GM11168 (cell line): ENCODE results near the gene KIFC1.

Source experiments
- in situ Hi-C: fragments of 300-500 bp; cut with MboI; formaldehyde crosslinking; loops from one replicate; pipeline ENCODE4 v1.12.0; 2022; ENCODE audit warnings: low sequenced_read_pairs; ENCODE audit not compliant: unreplicated experiment

KIFC1 gene

DNA sequence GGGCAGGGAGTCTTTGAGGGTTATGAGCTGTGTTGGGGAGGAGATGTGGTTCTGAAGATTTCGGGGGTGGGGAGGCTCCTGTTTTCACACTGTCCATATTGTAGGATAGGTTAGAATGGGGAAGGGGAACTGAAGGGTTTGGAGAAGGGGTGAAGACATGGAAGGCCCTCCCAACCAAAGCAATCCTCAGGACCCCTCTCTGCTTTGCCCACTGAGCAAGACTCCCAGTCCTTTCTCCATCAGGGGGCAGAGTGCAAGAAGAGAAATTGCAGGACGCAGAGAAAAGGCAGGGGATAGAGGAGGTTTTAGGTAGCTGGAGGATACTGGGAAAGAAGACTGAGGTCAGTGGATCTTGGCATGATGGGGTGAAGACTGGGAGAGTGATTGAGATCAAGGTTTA is 32.2 kb downstream of the KIFC1 start:
- in situ Hi-C loops = no loop called here

- in situ Hi-C loops = no loop called here
Observed at GRCh38 chr6:33424855-33425667, 33.4 kb downstream of the KIFC1 start.

GRCh38 chr6:33425668-33426577 is 34.3 kb downstream of the KIFC1 start:
- in situ Hi-C loops = no loop called here

DNA sequence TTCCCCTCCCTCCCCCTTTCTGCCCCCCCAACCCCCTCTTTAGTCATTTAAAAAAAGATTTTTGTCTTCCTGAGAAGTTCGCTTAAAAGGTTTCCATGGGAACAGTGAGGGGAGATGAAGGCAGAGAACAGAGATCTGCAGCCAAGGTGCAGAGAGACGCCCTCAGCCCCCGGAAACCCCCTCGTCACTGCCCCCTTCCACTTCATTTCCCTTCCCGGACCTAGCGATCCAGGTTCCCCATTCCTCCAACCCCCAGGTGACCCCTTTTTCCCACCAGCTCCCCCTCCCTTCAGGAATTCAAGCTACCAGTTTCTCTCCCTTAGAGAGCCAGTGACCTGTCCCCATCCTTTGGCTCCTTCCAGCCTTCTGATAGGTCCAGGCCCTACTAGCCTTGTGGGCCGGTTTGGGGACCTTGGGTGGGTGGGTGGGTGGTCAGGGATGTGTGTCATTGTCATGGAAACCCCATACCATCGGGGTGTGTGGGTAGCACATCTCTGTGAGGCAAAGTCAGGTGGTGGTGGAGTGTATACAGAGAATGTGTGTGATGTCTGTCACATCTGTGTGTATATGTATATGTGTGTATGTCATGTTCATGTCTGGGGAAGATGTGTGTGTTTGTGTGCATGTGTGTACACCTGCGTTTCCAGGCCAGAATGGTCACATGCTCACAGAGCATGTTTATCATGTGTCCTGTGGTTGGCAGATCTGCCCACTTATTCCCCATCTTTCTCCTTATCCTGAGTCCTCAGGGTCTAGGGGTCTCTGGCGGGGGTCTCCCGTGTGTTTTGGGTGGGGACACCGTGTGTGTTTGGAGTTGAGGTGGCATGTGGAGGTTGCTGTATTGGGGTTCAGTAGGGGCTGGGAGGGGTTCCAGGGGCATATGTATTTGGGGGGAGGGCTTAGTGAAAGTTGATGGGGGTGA is 35.2 kb downstream of the KIFC1 start:
- in situ Hi-C loops = no loop called here

DNA sequence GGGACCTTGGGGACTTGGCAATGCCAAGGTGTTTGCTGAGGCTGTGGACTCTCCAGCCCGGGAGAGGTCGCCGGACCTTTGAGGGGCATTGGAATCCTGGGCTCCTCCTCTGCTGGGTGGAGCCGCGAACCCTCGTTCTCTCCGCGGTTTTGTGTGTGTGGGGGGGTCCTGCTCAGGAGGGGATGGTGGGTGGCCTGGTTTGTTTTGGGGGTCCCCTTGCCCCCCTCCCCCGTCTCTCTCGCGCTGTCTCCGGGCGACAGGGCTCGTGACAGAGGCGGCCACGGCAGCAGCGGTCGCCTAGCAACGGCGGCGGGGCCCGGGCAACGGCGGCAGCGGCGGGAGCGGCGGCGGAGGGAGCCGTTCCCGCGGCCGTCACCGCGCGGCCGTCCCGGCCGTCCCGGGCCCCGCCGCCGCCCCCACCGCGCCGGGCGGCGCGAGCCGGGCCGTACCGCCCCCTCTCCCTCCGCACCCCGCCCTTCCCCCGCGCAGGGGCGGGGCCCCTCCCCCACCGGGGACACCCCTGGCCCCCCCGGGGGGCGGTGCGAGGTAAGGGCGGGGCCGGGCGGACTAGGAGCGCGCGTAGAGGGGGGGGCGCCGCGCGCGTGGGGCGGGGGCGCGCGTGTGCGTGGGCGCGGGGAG is 36.1 kb downstream of the KIFC1 start:
- in situ Hi-C loops = no loop called here

DNA sequence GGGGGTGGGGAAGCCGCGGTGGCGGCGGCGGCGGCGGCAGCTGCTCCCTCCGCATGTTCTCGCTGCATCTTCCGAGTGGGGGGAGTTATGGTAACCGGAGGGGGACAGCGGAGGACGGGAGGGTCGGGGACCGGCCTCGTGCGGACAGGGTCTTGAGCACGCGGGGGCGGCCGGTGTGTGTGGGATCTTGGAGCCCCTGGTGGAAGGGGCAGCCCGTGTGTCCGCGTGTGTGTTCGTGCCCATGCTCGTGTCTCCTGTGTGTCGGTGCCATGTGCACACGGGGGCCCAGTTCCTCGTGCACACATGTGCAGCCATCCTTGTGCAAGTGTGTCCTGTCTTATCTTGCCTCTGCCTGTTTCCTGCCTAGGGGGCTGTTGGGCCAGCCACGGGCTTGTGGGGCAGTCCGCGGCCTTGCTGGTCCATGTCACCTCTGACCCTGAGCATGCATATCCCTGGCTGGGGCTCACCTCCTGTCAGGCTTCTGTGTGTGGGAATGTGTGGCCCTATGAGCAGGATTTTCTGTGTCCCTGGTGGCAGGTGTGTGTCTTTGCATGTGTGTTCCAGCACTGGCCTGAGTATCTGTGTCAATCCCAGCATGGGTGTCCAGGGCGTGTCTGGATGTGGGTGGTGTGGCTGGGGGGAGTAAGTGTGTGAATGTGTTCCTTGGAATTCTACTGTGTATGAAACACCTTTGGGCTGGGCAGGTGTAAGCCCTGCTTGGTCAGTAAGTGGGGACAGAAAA is 36.8 kb downstream of the KIFC1 start:
- in situ Hi-C loops = no loop called here

DNA sequence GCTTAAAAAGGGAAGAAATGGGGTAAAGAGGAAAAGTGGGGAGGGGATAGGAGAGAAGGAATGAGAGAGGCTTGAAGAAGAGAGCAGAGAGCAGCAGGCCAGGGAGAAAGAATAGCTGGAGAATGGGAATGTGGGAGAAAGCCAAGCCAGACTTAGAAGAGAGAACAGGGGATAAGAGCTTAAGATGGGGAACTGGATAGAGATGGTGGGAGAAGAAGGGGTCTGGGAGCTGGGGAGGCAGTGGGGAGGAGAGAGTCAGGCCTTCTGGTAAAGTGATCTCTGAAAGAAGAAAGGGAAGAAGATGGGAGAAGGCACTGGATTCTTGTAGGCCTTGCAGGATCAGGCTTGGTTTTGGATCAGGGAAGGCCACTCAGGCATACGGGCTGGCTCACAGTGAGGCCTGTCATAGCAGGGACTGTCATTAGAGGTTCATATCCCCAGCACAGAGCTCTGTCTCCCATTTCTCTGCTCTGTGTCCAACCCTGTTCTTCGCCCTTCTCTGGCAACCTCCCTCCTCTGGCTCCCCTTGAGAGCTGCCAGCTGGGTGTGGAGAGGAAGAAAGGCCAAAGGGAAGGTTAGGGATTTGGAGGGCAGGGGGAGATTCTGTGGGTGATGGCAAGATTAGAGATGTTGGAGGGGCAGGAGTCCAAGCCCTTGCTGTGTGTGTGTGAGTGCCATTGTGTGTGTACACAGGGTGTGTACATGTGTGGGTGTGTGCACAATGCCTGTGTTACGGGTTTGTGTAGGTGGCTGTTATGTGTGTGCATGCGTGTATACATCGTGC is 37.5 kb downstream of the KIFC1 start:
- in situ Hi-C loops = no loop called here

- in situ Hi-C loops = no loop called here
Observed at GRCh38 chr6:33429750-33430052, 38.1 kb downstream of the KIFC1 start.

- in situ Hi-C loops = no loop called here
Observed at GRCh38 chr6:33430334-33430733, 38.7 kb downstream of the KIFC1 start.

- in situ Hi-C loops = no loop called here
Observed at GRCh38 chr6:33430991-33431879, 39.6 kb downstream of the KIFC1 start.

DNA sequence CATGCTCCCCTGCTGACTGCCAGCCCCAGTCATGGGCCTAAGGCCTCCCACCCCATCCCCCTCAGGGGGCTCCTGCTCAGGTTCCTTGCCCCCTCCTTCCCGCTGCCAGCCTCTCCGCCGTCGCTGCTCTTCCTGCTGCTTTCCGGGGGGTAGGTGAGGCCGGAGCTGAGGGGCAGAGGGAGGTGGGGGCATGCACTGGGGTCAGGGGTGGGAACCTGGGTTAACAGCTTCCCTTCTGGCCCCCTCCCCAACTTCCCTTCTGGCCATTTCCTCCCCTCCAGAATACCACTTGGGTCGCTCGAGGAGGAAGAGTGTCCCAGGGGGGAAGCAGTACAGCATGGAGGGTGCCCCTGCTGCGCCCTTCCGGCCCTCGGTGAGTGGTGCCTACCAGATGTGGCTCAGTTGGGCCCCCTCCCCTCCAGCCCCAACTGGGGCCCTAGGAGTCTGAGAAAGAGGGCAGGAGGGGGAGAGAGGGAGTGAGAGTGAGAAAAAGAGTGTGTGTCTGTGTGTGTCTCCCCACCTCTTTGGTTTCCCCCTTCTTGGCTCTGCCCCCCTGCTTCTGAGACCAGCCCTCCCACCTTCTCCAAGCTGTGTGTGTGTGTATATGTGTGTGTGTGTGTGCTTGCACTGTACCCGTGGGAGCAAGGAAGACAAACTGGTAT is 40.4 kb downstream of the KIFC1 start:
- in situ Hi-C loops = no loop called here

DNA sequence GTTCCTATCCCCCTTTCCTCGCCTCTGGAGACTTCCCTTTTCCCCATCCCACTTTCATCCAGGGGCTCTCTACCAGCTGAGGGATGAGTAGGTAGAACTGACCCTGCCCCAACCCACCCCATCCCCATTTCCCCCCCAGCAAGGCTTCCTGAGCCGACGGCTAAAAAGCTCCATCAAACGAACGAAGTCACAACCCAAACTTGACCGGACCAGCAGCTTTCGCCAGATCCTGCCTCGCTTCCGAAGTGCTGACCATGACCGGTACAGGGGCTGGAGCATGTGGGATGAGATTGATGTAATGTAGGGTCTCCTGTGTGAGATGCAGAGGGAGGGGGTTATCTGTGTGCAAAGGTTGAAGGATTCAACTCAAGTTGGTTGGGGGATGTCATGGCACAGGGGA is 40.9 kb downstream of the KIFC1 start:
- in situ Hi-C loops = no loop called here

DNA sequence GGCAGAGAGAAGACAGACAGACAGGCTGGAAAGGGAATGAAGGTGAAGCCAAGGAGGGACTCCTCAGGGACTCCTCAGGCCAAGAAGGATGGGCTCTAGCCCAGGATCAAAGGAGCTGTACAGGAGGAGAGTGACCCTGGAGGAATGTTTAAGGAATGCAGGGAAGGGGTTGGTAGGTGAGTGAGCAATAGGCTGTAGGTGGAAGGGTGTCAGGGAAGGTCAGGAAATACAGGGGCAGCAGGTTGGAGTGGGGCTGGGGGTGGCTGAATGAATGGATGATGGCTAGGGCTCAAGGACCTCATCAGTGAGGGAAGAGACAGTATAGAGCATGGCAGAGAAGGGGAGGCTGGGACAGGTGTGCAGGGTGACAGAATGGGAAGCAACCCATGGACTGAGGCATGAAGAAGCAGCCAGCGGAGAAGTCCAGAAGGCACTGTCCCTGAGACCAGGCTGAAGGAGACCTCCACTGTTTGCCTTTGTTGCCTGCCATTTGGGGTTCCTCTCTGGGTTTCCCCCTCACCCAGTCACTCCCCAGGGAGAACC is 41.4 kb downstream of the KIFC1 start:
- in situ Hi-C loops = no loop called here

DNA sequence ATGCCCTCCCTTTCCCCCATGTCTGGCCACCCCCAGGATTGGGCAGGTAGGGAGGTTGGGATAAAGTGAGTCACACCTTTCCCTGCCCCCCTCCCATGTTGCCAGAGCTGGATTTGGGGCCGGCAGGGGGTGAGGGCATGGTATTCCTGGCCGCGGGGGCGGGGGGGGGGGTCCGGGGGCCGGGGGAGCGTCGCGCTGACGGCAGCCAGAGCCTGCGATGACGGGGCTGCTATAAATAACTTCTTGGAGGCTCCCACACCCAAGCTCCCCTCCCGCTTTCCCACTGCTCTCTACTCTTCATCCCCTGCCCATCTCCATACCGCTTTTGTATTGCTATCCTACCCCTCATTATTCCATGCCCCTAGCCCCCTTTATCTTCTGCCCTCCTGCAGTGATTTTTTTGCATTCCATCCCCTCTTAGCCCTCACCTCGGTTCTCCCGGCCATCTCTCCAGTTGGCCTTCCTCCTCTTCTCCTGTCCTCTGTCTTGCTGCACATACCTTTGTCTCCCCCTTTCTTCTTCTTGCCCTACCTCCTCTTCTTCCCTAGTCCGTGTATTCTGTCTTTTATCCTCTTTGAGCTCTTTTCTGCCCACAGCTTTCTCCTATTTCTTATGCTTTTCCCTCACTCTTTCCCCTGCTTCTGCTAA is 42.0 kb downstream of the KIFC1 start:
- in situ Hi-C loops = no loop called here

- in situ Hi-C loops = no loop called here
Observed at GRCh38 chr6:33434961-33435360, 43.3 kb downstream of the KIFC1 start.

GRCh38 chr6:33437666-33438065 is 46.0 kb downstream of the KIFC1 start:
- in situ Hi-C loops = no loop called here
